PFSK-1 (cell line): ENCODE measurements around the gene SLC9A9.

Experiments used
- FOXP2 ChIP-seq: optimal IDR thresholded peaks from 2 replicates; pipeline ENCODE3; 2011; ENCODE audit warnings: borderline replicate concordance, control low read depth, inconsistent platforms; ENCODE audit not compliant: insufficient read depth; ENCODE audit errors: extremely low read length, extremely low read depth
- POLR2AphosphoS5 ChIP-seq: IDR thresholded peaks from 2 replicates; pipeline ENCODE4 v1.6.1; 2012; ENCODE audit warnings: low read depth, mild to moderate bottlenecking, control low read depth, low read length, moderate library complexity
- SIN3A ChIP-seq: IDR thresholded peaks from 2 replicates; pipeline ENCODE4 v1.6.1; 2012; ENCODE audit warnings: mild to moderate bottlenecking, low read length, moderate library complexity, borderline replicate concordance; ENCODE audit not compliant: insufficient read depth
- TAF1 ChIP-seq: IDR thresholded peaks from 2 replicates; pipeline ENCODE4 v1.6.1; 2012; ENCODE audit warnings: low read length, control low read depth, borderline replicate concordance; ENCODE audit not compliant: insufficient read depth
- TF ChIP-seq, protein P1 (sequence below), 2 experiments: IDR thresholded peaks; 2 replicates each; pipeline versions ENCODE4 v1.6.1 to v1.8.0; 2011 to 2012; ENCODE audit warnings: low read depth in 2 of 2, low read length in 2 of 2, control low read depth in 1 of 2, inconsistent platforms in 1 of 2, mild to moderate bottlenecking in 1 of 2, moderate library complexity in 1 of 2; ENCODE audit not compliant: insufficient read depth in 1 of 2

SLC9A9 gene

DNA sequence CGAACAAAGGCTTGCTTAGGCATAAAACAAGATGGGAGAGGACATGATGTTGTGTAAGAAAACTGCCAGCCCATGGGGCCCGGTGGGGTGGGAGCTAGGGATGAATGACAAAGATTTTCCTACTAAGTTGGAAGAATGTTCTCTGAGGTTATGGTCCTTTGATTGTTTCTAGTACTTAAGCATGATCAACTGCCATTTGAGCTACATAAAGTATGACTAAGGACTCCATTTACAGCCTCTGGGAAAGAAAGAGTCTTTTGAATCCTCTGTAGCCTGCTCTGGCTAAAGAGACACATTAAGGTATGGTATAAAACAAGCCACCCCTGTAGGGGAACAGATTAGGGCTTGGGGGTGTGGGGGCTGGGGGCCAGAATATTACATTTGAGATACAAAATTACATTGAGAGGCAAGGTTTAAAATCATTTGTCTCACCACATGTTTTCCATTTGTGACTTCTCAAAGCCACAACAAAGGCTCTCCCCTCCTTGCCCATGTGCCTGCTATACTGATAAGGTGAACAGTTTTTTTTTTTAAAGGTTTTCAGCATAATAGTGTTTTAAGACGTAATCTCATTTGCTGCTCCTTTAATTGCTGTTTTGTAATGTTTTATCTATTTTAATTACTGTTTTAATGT is 405.3 kb downstream of the SLC9A9 start:
- TF ChIP-seq TAF1, result no peak
- no peak for TF ChIP-seq SIN3A
- no peak for TF ChIP-seq POLR2AphosphoS5
- TF ChIP-seq, protein P1, sequence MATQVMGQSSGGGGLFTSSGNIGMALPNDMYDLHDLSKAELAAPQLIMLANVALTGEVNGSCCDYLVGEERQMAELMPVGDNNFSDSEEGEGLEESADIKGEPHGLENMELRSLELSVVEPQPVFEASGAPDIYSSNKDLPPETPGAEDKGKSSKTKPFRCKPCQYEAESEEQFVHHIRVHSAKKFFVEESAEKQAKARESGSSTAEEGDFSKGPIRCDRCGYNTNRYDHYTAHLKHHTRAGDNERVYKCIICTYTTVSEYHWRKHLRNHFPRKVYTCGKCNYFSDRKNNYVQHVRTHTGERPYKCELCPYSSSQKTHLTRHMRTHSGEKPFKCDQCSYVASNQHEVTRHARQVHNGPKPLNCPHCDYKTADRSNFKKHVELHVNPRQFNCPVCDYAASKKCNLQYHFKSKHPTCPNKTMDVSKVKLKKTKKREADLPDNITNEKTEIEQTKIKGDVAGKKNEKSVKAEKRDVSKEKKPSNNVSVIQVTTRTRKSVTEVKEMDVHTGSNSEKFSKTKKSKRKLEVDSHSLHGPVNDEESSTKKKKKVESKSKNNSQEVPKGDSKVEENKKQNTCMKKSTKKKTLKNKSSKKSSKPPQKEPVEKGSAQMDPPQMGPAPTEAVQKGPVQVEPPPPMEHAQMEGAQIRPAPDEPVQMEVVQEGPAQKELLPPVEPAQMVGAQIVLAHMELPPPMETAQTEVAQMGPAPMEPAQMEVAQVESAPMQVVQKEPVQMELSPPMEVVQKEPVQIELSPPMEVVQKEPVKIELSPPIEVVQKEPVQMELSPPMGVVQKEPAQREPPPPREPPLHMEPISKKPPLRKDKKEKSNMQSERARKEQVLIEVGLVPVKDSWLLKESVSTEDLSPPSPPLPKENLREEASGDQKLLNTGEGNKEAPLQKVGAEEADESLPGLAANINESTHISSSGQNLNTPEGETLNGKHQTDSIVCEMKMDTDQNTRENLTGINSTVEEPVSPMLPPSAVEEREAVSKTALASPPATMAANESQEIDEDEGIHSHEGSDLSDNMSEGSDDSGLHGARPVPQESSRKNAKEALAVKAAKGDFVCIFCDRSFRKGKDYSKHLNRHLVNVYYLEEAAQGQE (IDR thresholded peaks at IDR 0.05; ENCODE audit: insufficient read depth in 1 of 2, low read depth in 2 of 2, low read length in 2 of 2), result no peak
- no peak for TF ChIP-seq FOXP2

DNA sequence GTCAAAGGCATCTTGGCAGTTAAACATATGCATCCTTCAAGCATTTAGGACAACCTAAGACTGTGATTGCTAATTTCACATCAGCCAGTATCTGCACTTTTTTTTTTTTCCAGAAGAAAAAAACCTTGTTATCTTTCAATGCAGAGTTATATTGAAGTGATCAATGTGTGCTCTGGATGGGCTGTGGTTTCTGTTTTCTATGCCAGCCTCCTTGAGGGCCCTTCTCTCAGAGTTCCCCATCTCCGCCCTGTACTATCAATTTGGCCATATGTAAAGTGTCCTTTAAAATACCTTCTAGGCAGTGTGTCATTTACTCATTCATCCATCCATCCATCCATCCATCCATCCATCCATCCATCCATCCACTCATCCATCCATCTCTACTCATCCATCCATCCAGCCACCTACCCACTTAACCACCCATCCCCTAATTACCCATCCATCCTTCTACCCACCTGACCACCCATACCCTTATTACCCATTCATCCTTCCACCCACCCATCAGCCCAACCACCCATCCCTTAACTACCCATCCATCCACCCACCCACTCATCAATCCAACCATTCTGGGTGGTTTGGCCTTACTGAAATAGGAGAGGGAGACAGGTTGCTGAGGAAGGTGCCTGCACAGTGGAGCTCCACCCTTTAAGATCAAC is 406.6 kb downstream of the SLC9A9 start:
- TF ChIP-seq FOXP2 (no peak), TAF1 (no peak), SIN3A (no peak), POLR2AphosphoS5 (no peak)
- TF ChIP-seq, protein P1 (IDR thresholded peaks at IDR 0.05; ENCODE audit: insufficient read depth in 1 of 2, low read depth in 2 of 2, low read length in 2 of 2), result no peak

DNA sequence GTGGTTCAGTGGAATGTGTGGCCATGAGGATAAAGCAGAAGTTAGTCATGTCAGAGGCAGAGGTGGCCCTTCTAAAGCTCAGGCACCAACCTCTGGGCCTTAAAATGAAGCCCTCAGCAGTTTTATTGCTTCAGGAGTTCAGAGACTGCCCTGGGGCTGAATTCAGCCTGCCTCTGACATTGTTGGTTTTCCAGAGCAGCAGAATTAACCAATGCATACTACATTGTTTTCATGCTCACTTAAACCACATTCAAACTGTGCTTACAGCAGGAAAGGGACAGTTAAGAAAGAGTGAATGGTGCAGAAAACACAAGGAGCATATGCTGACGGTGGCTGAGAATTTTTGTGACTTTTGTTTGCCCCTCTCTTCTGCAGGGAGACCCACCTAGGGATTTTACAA is 408.5 kb downstream of the SLC9A9 start:
- TF ChIP-seq POLR2AphosphoS5 (no peak), FOXP2 (no peak), SIN3A (no peak), TAF1 (no peak)
- TF ChIP-seq, protein P1 (IDR thresholded peaks at IDR 0.05; ENCODE audit: insufficient read depth in 1 of 2, low read depth in 2 of 2, low read length in 2 of 2), result no peak

DNA sequence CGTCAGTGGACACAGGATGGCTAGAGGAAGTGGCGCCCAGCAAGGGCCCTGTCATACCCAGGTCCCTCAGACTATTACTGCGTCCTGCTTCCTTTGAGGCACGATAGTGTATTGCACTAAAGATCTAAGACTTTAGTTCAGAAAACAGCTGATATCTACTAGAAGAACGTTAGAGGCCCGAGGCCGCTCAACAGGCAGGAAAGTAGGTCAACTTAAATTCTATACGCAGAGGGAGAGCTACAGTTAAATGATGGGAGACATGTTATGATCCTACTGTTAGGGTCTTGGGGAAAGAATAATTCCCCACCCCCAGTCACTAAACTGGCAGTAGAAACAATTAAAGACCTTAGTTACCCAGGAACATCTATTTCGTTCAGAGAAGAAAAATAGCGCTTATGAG is 410.9 kb downstream of the SLC9A9 start:
- TF ChIP-seq FOXP2, result no peak
- TF ChIP-seq POLR2AphosphoS5, result no peak
- no peak for TF ChIP-seq TAF1
- TF ChIP-seq, protein P1 (IDR thresholded peaks at IDR 0.05; ENCODE audit: insufficient read depth in 1 of 2, low read depth in 2 of 2, low read length in 2 of 2), result no peak
- no peak for TF ChIP-seq SIN3A
